GM21576 (cell line): ENCODE data around the gene PRRC1.

Experiments used
- ATAC-seq: cut with Tn5 transposase; IDR thresholded peaks from one replicate; pipeline ENCODE4 v1.9.1; 2021; ENCODE audit warnings: mild to moderate bottlenecking, moderate library complexity; ENCODE audit not compliant: unreplicated experiment

PRRC1 gene

GRCh38 chr5:127517480-127518318, at the start of gene PRRC1:
PRRC1 (plus strand) TSS chr5:127517640; CDS start chr5:127523480, 5,840 bp downstream.
- ATAC-seq = peak; percentile 91

GRCh38 chr5:127471211-127471610, 46.2 kb upstream of the PRRC1 start:
- ATAC-seq = no peak

- ATAC-seq = no peak
Observed at GRCh38 chr5:127472700-127473099, 44.7 kb upstream of the PRRC1 start.

GRCh38 chr5:127486471-127486870, 31.0 kb upstream of the PRRC1 start:
- no peak for ATAC-seq

- peak; percentile 76 for ATAC-seq
Observed at GRCh38 chr5:127492854-127493738, 24.3 kb upstream of the PRRC1 start.

- no peak for ATAC-seq
Observed at GRCh38 chr5:127498548-127498947, 18.9 kb upstream of the PRRC1 start.

GRCh38 chr5:127505905-127506304, 11.5 kb upstream of the PRRC1 start:
- no peak for ATAC-seq

GRCh38 chr5:127506616-127507015, 10.8 kb upstream of the PRRC1 start:
- ATAC-seq = no peak

- ATAC-seq = no peak
Observed at GRCh38 chr5:127508644-127509373, 8.6 kb upstream of the PRRC1 start.

- no peak for ATAC-seq
Observed at GRCh38 chr5:127513408-127513970, 4.0 kb upstream of the PRRC1 start.

GRCh38 chr5:127514816-127515215, 2.6 kb upstream of the PRRC1 start:
- no peak for ATAC-seq

GRCh38 chr5:127515693-127516440, 1.6 kb upstream of the PRRC1 start:
- ATAC-seq = no peak

- peak; percentile 24 for ATAC-seq
Observed at GRCh38 chr5:127517110-127517479, 345 bp upstream of the PRRC1 start.

GRCh38 chr5:127518319-127518621, 830 bp downstream of the PRRC1 start:
- ATAC-seq = peak; percentile 22

- ATAC-seq = no peak
Observed at GRCh38 chr5:127519527-127519926, 2.1 kb downstream of the PRRC1 start.

GRCh38 chr5:127521138-127521770, 3.8 kb downstream of the PRRC1 start:
- ATAC-seq = no peak

- no peak for ATAC-seq
Observed at GRCh38 chr5:127525181-127525580, 7.7 kb downstream of the PRRC1 start.

GRCh38 chr5:127529904-127530682, 12.7 kb downstream of the PRRC1 start:
- no peak for ATAC-seq

GRCh38 chr5:127536687-127537086, 19.2 kb downstream of the PRRC1 start:
- no peak for ATAC-seq
